Stimulated activated CD4-positive, alpha-beta T cell treated with anti-CD3 and anti-CD28 coated beads, Interleukin-2, amount 100 ng/mL, for 24 hours (primary cell): ENCODE results near the gene SLC37A4.
A peak's percentile ranks its signal among the peaks of the same experiment; 100 is the strongest.
"Not testable (repeated sequence)": the region's sequence is repeated elsewhere in the genome, so short reads cannot be mapped to it uniquely, and the experiment has no call there.

ENCODE experiments used
- DNase-seq, 2 donors: peaks; one replicate each; pipeline ENCODE4 v3.0.0-alpha.2; 2020

Gene SLC37A4

GRCh38 chr11:119030329-119031047 is at the start of gene SLC37A4:
Gene SLC37A4 (minus strand): TSS chr11:119030877.
- DNase-seq = peak; percentile 97 to 100

- no peak for DNase-seq
Measured at GRCh38 chr11:119078675-119079420, 48.2 kb upstream of the SLC37A4 start.

GRCh38 chr11:119077839-119078238 is 47.2 kb upstream of the SLC37A4 start:
- no peak for DNase-seq

GRCh38 chr11:119067371-119068222 is 36.9 kb upstream of the SLC37A4 start, which contains the start of gene VPS11:
Gene VPS11 (plus strand): TSS chr11:119067818. CDS start chr11:119067824, 6 bp downstream.
- DNase-seq = peak; percentile 98 to 99

- DNase-seq = peak; percentile 34 to 49
Measured at GRCh38 chr11:119065369-119065768, 34.7 kb upstream of the SLC37A4 start.

- DNase-seq = no peak
Measured at GRCh38 chr11:119062779-119063178, 32.1 kb upstream of the SLC37A4 start.

- no peak for DNase-seq
Measured at GRCh38 chr11:119061256-119061655, 30.6 kb upstream of the SLC37A4 start.

GRCh38 chr11:119059128-119059527 is 28.5 kb upstream of the SLC37A4 start:
- DNase-seq = not testable (repeated sequence)

- peak; percentile 99 for DNase-seq
Measured at GRCh38 chr11:119057000-119057769, 26.5 kb upstream of the SLC37A4 start, which contains the start of gene HYOU1. Gene HYOU1 (minus strand): TSS chr11:119057205. CDS start chr11:119056160, 1,045 bp downstream.

- DNase-seq = peak; percentile 50 to 54
Measured at GRCh38 chr11:119056421-119056999, 25.8 kb upstream of the SLC37A4 start.

- peak in 1 of 2 donors; percentile 20 for DNase-seq
Measured at GRCh38 chr11:119055901-119056300, 25.2 kb upstream of the SLC37A4 start.

GRCh38 chr11:119054418-119054817 is 23.7 kb upstream of the SLC37A4 start:
- no peak for DNase-seq

- DNase-seq = no peak
Measured at GRCh38 chr11:119052163-119052814, 21.6 kb upstream of the SLC37A4 start.

- peak in 1 of 2 donors; percentile 28 for DNase-seq
Measured at GRCh38 chr11:119051440-119052162, 20.9 kb upstream of the SLC37A4 start.

- DNase-seq = no peak
Measured at GRCh38 chr11:119049081-119049480, 18.4 kb upstream of the SLC37A4 start.

GRCh38 chr11:119048644-119049043 is 18.0 kb upstream of the SLC37A4 start:
- no peak for DNase-seq

GRCh38 chr11:119047205-119047604 is 16.5 kb upstream of the SLC37A4 start:
- DNase-seq = no peak

GRCh38 chr11:119046489-119046888 is 15.8 kb upstream of the SLC37A4 start:
- no peak for DNase-seq

- DNase-seq = no peak
Measured at GRCh38 chr11:119044708-119045107, 14.0 kb upstream of the SLC37A4 start.

GRCh38 chr11:119042927-119043326 is 12.2 kb upstream of the SLC37A4 start:
- DNase-seq = no peak
